MCF 10A (cell line): ENCODE results near the gene HADHB. TPM values are rescaled to one million over a fixed set of nuclear protein-coding genes. Genes with fewer than 3 reads are reported as not detected.

Source experiments
- BruUV-seq: library from RNA; stranded (reverse); fragments of 400-500 nt; replicated peaks from 2 replicates; lab custom pipeline; 2021; lab: Mats Ljungman, UMichigan
- CTCF ChIA-PET: fragments of 300-600 bp; sonication (Branson Sonifier 250); formaldehyde crosslinking; extraction: SDS; loops from one replicate; lab custom pipeline; 2021; ENCODE audit warnings: antibody characterized with exemption, inconsistent platforms; lab: Yijun Ruan, JAX
- POLR2A ChIA-PET: fragments of 300-600, 350-650 bp; sonication (Branson Sonifier 250); formaldehyde crosslinking; extraction: SDS; loops from one replicate; lab custom pipeline; 2020; ENCODE audit warnings: antibody characterized with exemption, inconsistent platforms; lab: Yijun Ruan, JAX
- DNase-seq: peaks from one replicate; pipeline ENCODE4 v3.0.0-alpha.2; 2018; ENCODE audit not compliant: unreplicated experiment
- H3K27ac Mint-ChIP-seq: one replicate; pipeline ENCODE4 v1.8.0; 2022; ENCODE audit warnings: mild to moderate bottlenecking, low read depth, mixed read lengths; ENCODE audit not compliant: unreplicated experiment
- H3K27me3 Mint-ChIP-seq: one replicate; pipeline ENCODE4 v1.8.0; 2022; ENCODE audit warnings: mixed read lengths; ENCODE audit not compliant: insufficient read depth, unreplicated experiment
- H3K36me3 Mint-ChIP-seq: one replicate; pipeline ENCODE4 v1.8.0; 2022; ENCODE audit warnings: mild to moderate bottlenecking, moderate library complexity, mixed read lengths; ENCODE audit not compliant: insufficient read depth, unreplicated experiment
- H3K4me1 Mint-ChIP-seq: one replicate; pipeline ENCODE4 v1.8.0; 2022; ENCODE audit warnings: mixed read lengths; ENCODE audit not compliant: insufficient read depth, unreplicated experiment
- H3K4me3 Mint-ChIP-seq: one replicate; pipeline ENCODE4 v1.8.0; 2022; ENCODE audit warnings: mild to moderate bottlenecking, moderate library complexity, mixed read lengths; ENCODE audit not compliant: unreplicated experiment
- H3K9me3 Mint-ChIP-seq: one replicate; pipeline ENCODE4 v1.8.0; 2022; ENCODE audit warnings: mixed read lengths; ENCODE audit not compliant: unreplicated experiment
- intact Hi-C: fragments of 100-400 bp; cut with micrococcal nuclease; formaldehyde crosslinking; loops from 2 replicates; pipeline ENCODE4 v1.14.1; 2022
- total RNA-seq: library from RNA; stranded (reverse); gene quantifications from 2 replicates; pipeline ENCODE4 v1.2.3, GENCODE V29; 2022
- TF ChIP-seq, protein P1 (sequence below): fragments of 200-600 bp; IDR thresholded peaks from one replicate; pipeline ENCODE4 v1.8.0; 2022; ENCODE audit warnings: antibody characterized with exemption, mild to moderate bottlenecking; ENCODE audit not compliant: unreplicated experiment

Gene HADHB
- total RNA-seq, 1 experiment from 2014 or later: 143 TPM

GRCh38 chr2:26290001-26290400, 45.3 kb downstream of the HADHB start:
- TF ChIP-seq, protein P1, sequence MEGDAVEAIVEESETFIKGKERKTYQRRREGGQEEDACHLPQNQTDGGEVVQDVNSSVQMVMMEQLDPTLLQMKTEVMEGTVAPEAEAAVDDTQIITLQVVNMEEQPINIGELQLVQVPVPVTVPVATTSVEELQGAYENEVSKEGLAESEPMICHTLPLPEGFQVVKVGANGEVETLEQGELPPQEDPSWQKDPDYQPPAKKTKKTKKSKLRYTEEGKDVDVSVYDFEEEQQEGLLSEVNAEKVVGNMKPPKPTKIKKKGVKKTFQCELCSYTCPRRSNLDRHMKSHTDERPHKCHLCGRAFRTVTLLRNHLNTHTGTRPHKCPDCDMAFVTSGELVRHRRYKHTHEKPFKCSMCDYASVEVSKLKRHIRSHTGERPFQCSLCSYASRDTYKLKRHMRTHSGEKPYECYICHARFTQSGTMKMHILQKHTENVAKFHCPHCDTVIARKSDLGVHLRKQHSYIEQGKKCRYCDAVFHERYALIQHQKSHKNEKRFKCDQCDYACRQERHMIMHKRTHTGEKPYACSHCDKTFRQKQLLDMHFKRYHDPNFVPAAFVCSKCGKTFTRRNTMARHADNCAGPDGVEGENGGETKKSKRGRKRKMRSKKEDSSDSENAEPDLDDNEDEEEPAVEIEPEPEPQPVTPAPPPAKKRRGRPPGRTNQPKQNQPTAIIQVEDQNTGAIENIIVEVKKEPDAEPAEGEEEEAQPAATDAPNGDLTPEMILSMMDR: no peak
- no peak overlapping the region for H3K4me3 Mint-ChIP-seq
- no peaks in the 10 kb centered on the region for H3K9me3 Mint-ChIP-seq
- no peak overlapping the region for H3K27ac Mint-ChIP-seq
- DNase-seq: no peak
- ChIA-PET CTCF (no interaction called here), POLR2A (interaction anchor here (2.9 to 7.7 kb wide), 3 partner anchors 10 to 45 kb away, joined by 12 to 82 read pairs (median 24); partner anchors contain the start of genes HADHA and HADHB)
- peaks cover 7% of the 10 kb centered on the region for H3K4me1 Mint-ChIP-seq
- no peaks in the 10 kb centered on the region for H3K27me3 Mint-ChIP-seq
- intact Hi-C loops: no loop called here
- H3K36me3 Mint-ChIP-seq: peaks cover 49% of the 10 kb centered on the region
- BruUV-seq: TSS peak; percentile 64

- CTCF ChIA-PET: no interaction called here
- POLR2A ChIA-PET: interaction anchor here (0.7 to 7.7 kb wide), 10 partner anchors 9 to 59 kb away, joined by 3 to 82 read pairs (median 6); partner anchors contain the start of genes HADHA, HADHB and SELENOI
- no peaks in the 10 kb centered on the region for H3K9me3 Mint-ChIP-seq
- TF ChIP-seq, protein P1: no peak
- H3K4me3 Mint-ChIP-seq: no peak overlapping the region
- H3K36me3 Mint-ChIP-seq: peaks cover 23% of the 10 kb centered on the region
- H3K4me1 Mint-ChIP-seq: peaks cover 7% of the 10 kb centered on the region
- no peaks in the 10 kb centered on the region for H3K27me3 Mint-ChIP-seq
- BruUV-seq: no TSS peak
- intact Hi-C loops: no loop called here
- peak; percentile 80 for DNase-seq
- no peak overlapping the region for H3K27ac Mint-ChIP-seq
Measured at GRCh38 chr2:26292646-26293045, 47.9 kb downstream of the HADHB start.

- intact Hi-C loops: no loop called here
- peaks cover 7% of the 10 kb centered on the region for H3K4me1 Mint-ChIP-seq
- H3K27me3 Mint-ChIP-seq: no peaks in the 10 kb centered on the region
- ChIA-PET POLR2A (no interaction called here), CTCF (no interaction called here)
- BruUV-seq: no TSS peak
- no peaks in the 10 kb centered on the region for H3K36me3 Mint-ChIP-seq
- no peaks in the 10 kb centered on the region for H3K9me3 Mint-ChIP-seq
- H3K27ac Mint-ChIP-seq: no peak overlapping the region
- TF ChIP-seq, protein P1: no peak
- DNase-seq: no peak
- H3K4me3 Mint-ChIP-seq: no peak overlapping the region
Measured at GRCh38 chr2:26295511-26295910, 50.8 kb downstream of the HADHB start.

GRCh38 chr2:26297061-26297460, 52.3 kb downstream of the HADHB start:
- DNase-seq: no peak
- Mint-ChIP-seq H3K36me3 (no peaks in the 10 kb centered on the region), H3K27ac (no peak overlapping the region), H3K4me3 (no peak overlapping the region), H3K9me3 (no peaks in the 10 kb centered on the region), H3K4me1 (peaks cover 8% of the 10 kb centered on the region), H3K27me3 (no peaks in the 10 kb centered on the region)
- intact Hi-C loops: no loop called here
- CTCF ChIA-PET: no interaction called here
- TF ChIP-seq, protein P1: no peak
- no TSS peak for BruUV-seq
- POLR2A ChIA-PET: interaction anchor here (0.6 to 7.9 kb wide), 6 partner anchors 12 to 59 kb away, joined by 3 to 177 read pairs (median 18); partner anchors contain the start of genes HADHA and HADHB
